Astrocyte of the cerebellum (primary cell): Measurements from ENCODE around the gene ABLIM2.

Source experiments
- DNase-seq: peaks from one replicate; pipeline ENCODE4 v3.0.0-alpha.2; 2011; ENCODE audit warnings: low read depth
- H3K4me3 ChIP-seq: 2 replicates; pipeline ENCODE4 v1.5.1; 2011; ENCODE audit warnings: mild to moderate bottlenecking, low read depth, low read length, moderate library complexity
- CTCF ChIP-seq: IDR thresholded peaks from 2 replicates; pipeline ENCODE4 v1.5.1; 2012; ENCODE audit warnings: low read length, low read depth, moderate library complexity, mild to moderate bottlenecking; ENCODE audit errors: missing control alignments
- in situ Hi-C: cut with HindIII; loops from 2 replicates; pipeline ENCODE4 v1.10.0; 2017; ENCODE audit warnings: low sequenced_read_pairs

Gene ABLIM2

DNA sequence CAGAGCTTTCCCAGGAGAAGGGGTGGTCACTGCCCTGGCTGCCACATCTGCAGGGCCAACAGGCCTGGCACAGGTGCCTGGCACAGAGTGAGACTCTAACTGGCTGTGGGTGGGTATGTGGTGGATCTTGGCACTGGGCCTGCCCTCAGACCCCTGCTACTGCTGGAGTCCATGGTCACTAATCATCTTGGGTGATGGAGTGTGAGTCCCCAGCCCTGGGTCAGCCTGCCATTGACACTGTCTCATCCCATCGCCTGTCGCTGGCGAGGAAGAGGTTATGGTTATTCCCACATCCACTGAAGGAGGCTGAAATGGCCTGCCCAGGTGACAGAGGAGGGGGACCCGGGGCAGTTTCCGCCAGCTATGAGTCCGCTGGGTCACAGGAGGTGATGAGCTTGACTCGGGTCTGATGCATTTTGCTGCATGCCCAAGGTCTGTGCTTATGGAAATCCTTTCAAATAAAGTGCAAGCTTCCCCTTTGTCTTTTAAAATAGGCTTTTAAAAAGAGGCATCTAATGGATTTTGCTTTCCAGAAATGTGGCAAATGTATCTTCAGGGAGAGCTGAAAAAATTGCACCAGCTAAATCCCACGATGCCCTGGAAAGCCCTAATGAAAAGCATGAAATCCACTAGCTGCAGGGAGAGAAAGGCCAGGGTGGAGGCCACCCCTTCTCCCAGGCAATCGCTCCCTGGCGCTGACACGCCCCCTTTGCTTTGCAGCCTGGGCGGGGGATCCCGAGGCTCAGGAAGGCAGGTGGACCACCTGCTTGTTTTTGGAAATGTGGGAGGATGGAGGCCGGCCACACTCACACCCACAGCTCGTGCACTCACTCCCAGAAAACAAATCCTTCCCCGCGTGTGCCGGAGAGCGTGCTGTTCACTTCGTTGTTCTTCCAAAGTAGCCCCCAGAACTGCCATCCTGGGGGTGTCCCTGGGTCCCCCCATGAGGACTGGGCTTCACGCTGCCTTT lies 54.9 kb downstream of the ABLIM2 start:
- DNase-seq: no peak
- no peak overlapping the region for H3K4me3 ChIP-seq
- in situ Hi-C loops: loop anchor here (5.0 kb wide), 1 partner anchor 96 kb away; no protein-coding TSS in a partner anchor
- TF ChIP-seq CTCF: no peak

GRCh38 chr4:8102831-8103230 lies 55.8 kb downstream of the ABLIM2 start:
- in situ Hi-C loops: loop anchor here (5.0 kb wide), 1 partner anchor 96 kb away; no protein-coding TSS in a partner anchor
- no peak for TF ChIP-seq CTCF
- H3K4me3 ChIP-seq: no peak overlapping the region
- DNase-seq: no peak

DNA sequence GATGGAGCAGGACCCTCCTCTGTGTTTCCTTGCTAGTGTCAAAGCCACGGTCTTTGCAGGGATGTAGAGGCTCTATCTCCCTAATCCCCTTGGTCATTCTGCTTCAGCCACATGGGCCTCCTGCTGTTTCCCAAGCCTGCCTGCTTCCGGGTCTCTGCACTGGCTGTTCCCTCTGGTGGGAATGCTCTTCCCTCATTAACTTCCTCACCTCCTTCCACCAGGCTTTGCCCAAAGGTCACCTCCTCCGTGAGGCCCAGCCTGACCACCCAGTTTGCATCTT lies 56.6 kb downstream of the ABLIM2 start:
- no peak overlapping the region for H3K4me3 ChIP-seq
- in situ Hi-C loops: loop anchor here (5.0 kb wide), 1 partner anchor 95 kb away; no protein-coding TSS in a partner anchor
- no peak for TF ChIP-seq CTCF
- no peak for DNase-seq

DNA sequence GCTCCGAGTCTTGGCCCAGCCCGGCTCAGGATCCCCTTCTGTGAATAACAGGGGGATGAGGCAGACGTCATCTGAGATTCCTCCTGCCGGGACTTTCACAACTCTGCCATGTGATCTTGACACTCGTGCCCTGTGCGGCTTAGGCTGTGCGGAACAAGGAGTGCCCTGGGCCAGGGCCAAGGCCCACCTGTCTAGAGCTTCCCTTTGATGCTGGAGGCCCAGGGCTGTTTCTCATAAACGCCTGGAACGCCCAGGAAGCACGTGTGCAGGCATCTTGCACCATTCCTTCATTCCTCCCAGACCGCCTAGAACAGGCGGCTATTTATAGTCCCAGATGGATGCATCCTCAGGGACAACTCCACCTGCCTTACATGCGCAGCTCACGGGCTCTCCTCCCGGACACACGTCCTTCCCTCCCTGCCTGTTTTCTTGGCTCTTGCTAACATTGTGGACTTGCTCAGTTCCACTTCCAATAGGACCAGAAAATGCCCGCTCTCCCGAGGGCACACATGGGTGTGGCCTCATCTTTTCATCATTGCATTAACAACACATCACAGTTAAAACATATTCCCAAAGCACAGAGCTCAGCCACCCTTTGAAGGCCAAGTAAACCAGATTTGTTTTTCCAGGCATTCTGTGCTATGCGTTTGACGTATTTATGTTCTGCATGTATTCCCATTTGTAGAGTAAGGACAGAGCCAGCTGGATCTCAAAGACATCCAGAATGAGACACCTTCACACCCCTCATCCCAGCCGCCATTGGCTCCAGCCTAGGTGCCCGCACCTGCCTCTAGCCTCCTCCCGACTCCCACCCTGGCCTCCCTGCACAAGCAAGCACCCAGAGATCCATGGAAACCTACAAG lies 57.2 kb downstream of the ABLIM2 start:
- H3K4me3 ChIP-seq: no peak overlapping the region
- TF ChIP-seq CTCF: no peak
- in situ Hi-C loops: loop anchor here (5.0 kb wide), 1 partner anchor 94 kb away; no protein-coding TSS in a partner anchor
- no peak for DNase-seq

DNA sequence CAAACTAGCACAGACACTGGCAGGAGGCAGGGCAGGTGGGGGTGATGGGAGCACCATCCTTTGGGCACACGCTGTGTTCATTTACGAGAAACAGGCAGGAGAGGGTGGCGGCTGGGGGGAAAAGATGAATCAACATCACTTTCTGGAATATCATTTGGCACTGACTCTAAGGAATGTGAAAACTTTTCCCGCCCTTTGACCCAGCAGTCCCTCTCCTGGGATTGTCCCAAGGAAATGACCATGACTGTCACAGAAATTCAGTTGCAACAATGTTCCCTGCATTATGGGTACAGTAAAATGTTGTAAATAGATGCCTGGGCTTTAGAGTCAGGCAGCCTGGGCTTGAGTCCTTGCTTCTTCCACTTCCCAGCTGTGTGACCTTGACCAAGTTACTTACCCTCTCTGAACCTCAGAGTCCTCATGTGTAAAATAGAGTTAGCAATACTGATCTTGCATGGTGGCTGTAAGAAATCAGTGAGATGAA lies 58.6 kb downstream of the ABLIM2 start:
- in situ Hi-C loops: loop anchor here (5.0 kb wide), 1 partner anchor 93 kb away; no protein-coding TSS in a partner anchor
- no peak for DNase-seq
- no peak overlapping the region for H3K4me3 ChIP-seq
- TF ChIP-seq CTCF: no peak

GRCh38 chr4:8098506-8098905 lies 60.1 kb downstream of the ABLIM2 start:
- in situ Hi-C loops: no loop called here
- no peak overlapping the region for H3K4me3 ChIP-seq
- DNase-seq: no peak
- no peak for TF ChIP-seq CTCF
